ENCODE measurements around the gene HINT2. TPM values are rescaled to one million over a fixed set of nuclear protein-coding genes. Genes with fewer than 3 reads are reported as not detected.

HINT2 gene
- total RNA-seq, 1 donor from 2014 or later: 21.8 TPM

GRCh38 chr9:35801328-35802128, 13.3 kb downstream of the HINT2 start:
- Histone ChIP-seq H3K4me2 (no peak overlapping the region), H3K27me3 (no peaks in the 10 kb centered on the region), H4K20me1 (ENCODE audit: low read depth) (no peaks in the 10 kb centered on the region), H3K9ac (no peak overlapping the region), H3K4me3 (no peak overlapping the region), H3K79me2 (ENCODE audit: low read depth) (no peaks in the 10 kb centered on the region), H2AFZ (replicated peaks) (no peak overlapping the region), H3K4me1 (no peaks in the 10 kb centered on the region), H3K27ac (no peak overlapping the region), H3K9me3 (ENCODE audit: low read depth) (no peaks in the 10 kb centered on the region), H3F3A (ENCODE audit: low read depth) (no peaks in the 10 kb centered on the region), H3K36me3 (no peaks in the 10 kb centered on the region)
- Mint-ChIP-seq H3K9me3 (no peaks in the 10 kb centered on the region), H3K4me1 (peaks cover 3% of the 10 kb centered on the region), H3K4me3 (no peak overlapping the region), H3K27ac (peak overlapping the region; percentile 51), H3K36me3 (peaks cover 9% of the 10 kb centered on the region), H3K27me3 (ENCODE audit: insufficient read depth, low read depth) (peaks cover 3% of the 10 kb centered on the region)
- DNase-seq (ENCODE audit: low spot score): no peak
- TF ChIP-seq EZH2phosphoT487 (IDR thresholded peaks at IDR 0.05) (no peak), EZH2 (IDR thresholded peaks at IDR 0.05) (no peak)
- TF ChIP-seq, protein P1, sequence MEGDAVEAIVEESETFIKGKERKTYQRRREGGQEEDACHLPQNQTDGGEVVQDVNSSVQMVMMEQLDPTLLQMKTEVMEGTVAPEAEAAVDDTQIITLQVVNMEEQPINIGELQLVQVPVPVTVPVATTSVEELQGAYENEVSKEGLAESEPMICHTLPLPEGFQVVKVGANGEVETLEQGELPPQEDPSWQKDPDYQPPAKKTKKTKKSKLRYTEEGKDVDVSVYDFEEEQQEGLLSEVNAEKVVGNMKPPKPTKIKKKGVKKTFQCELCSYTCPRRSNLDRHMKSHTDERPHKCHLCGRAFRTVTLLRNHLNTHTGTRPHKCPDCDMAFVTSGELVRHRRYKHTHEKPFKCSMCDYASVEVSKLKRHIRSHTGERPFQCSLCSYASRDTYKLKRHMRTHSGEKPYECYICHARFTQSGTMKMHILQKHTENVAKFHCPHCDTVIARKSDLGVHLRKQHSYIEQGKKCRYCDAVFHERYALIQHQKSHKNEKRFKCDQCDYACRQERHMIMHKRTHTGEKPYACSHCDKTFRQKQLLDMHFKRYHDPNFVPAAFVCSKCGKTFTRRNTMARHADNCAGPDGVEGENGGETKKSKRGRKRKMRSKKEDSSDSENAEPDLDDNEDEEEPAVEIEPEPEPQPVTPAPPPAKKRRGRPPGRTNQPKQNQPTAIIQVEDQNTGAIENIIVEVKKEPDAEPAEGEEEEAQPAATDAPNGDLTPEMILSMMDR (IDR thresholded peaks at IDR 0.05): no peak

DNA sequence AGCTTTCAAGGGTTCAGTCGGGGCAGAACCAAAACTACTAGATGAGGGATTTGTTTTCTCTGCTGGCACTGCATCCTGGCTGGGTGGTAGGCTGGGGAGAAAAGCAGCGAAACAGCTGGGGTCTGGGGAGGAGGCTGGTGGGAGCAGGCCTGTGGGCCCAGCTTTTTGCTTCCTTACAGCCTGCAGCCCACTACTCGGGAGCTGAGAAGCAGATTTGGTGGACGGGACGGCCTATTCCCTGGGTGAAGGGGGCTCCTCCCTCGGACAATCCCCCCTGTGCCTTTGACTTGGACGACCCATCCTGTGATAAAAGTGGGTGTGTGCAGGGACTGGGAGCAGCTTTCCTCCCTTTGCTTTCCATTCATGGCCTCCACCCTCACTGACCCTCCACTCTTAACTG, 14.3 kb downstream of the HINT2 start:
- peaks cover 8% of the 10 kb centered on the region for H3K36me3 Mint-ChIP-seq
- Histone ChIP-seq H4K20me1 (ENCODE audit: low read depth) (no peaks in the 10 kb centered on the region), H3K4me1 (no peaks in the 10 kb centered on the region), H2AFZ (replicated peaks) (no peak overlapping the region), H3K27me3 (no peaks in the 10 kb centered on the region), H3K27ac (no peak overlapping the region), H3K36me3 (no peaks in the 10 kb centered on the region), H3F3A (ENCODE audit: low read depth) (no peaks in the 10 kb centered on the region), H3K9ac (no peak overlapping the region), H3K4me3 (no peak overlapping the region), H3K4me2 (no peak overlapping the region), H3K9me3 (ENCODE audit: low read depth) (no peaks in the 10 kb centered on the region), H3K79me2 (ENCODE audit: low read depth) (no peaks in the 10 kb centered on the region)
- TF ChIP-seq EZH2phosphoT487 (IDR thresholded peaks at IDR 0.05): no peak
- TF ChIP-seq, protein P1 (IDR thresholded peaks at IDR 0.05): no peak
- TF ChIP-seq EZH2 (IDR thresholded peaks at IDR 0.05): no peak
- no peak for DNase-seq (ENCODE audit: low spot score)
- H3K9me3 Mint-ChIP-seq: no peaks in the 10 kb centered on the region
- H3K27me3 Mint-ChIP-seq (ENCODE audit: insufficient read depth, low read depth): peaks cover 2% of the 10 kb centered on the region
- H3K27ac Mint-ChIP-seq: no peak overlapping the region
- H3K4me1 Mint-ChIP-seq: peaks cover 3% of the 10 kb centered on the region
- no peak overlapping the region for H3K4me3 Mint-ChIP-seq

DNA sequence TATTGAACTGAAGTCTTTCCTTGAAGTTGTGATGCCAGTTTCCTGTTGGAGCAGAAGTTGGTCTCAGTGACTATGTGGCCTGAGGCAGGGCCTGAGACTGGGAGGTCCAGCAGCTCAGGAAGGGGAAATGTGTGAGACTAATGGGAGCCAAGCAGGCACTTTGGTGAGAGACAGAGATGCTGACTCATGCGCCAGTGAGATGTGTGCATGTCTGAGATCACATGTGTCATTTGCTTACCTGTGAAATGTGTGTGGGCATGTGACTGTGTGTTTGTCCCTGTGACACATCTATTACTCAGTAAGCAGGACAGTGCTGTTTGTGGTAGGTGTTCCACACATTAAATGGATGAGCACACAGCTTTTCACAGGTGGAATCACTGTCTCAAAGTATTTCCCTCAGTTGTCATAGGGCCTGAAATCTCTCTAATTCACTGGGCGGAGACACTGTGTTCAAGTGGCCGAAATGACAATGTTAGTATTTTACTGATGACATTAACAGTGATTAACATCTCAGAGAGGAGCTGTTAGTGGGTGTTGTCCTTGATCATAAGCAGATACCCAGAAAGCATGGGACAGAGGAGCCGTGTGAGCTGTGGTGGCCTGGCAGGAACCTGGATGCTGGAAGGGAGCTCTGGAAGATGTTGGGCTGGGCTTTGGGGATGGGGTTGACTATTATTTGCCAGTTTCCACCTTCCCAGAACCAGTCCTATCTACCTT, 16.0 kb downstream of the HINT2 start:
- H3K27ac Mint-ChIP-seq: no peak overlapping the region
- no peaks in the 10 kb centered on the region for H3K27me3 ChIP-seq
- H3K4me3 ChIP-seq: no peak overlapping the region
- H3K4me2 ChIP-seq: no peak overlapping the region
- no peaks in the 10 kb centered on the region for H3K36me3 ChIP-seq
- H3K27ac ChIP-seq: no peak overlapping the region
- H3K36me3 Mint-ChIP-seq: peaks cover 8% of the 10 kb centered on the region
- H3F3A ChIP-seq (ENCODE audit: low read depth): no peaks in the 10 kb centered on the region
- no peaks in the 10 kb centered on the region for H3K9me3 Mint-ChIP-seq
- H3K9me3 ChIP-seq (ENCODE audit: low read depth): no peaks in the 10 kb centered on the region
- peaks cover 2% of the 10 kb centered on the region for H3K27me3 Mint-ChIP-seq (ENCODE audit: insufficient read depth, low read depth)
- TF ChIP-seq EZH2 (IDR thresholded peaks at IDR 0.05) (no peak), EZH2phosphoT487 (IDR thresholded peaks at IDR 0.05) (no peak)
- TF ChIP-seq, protein P1 (IDR thresholded peaks at IDR 0.05): no peak
- no peaks in the 10 kb centered on the region for H3K4me1 ChIP-seq
- H2AFZ ChIP-seq (replicated peaks): no peak overlapping the region
- H3K4me1 Mint-ChIP-seq: peaks cover 3% of the 10 kb centered on the region
- H3K79me2 ChIP-seq (ENCODE audit: low read depth): no peaks in the 10 kb centered on the region
- no peak overlapping the region for H3K9ac ChIP-seq
- no peak for DNase-seq (ENCODE audit: low spot score)
- H3K4me3 Mint-ChIP-seq: no peak overlapping the region
- no peaks in the 10 kb centered on the region for H4K20me1 ChIP-seq (ENCODE audit: low read depth)
